HG02610 (cell line): Measurements from ENCODE around the gene ABCA13.
A peak's percentile ranks its signal among the peaks of the same experiment; 100 is the strongest.

ENCODE experiments used
- ATAC-seq: cut with Tn5 transposase; IDR thresholded peaks from one replicate; pipeline ENCODE4 v1.9.1; 2021; ENCODE audit warnings: mild to moderate bottlenecking, moderate library complexity; ENCODE audit not compliant: unreplicated experiment

Gene ABCA13

GRCh38 chr7:48296966-48297365 lies 125.7 kb downstream of the ABCA13 start:
- no peak for ATAC-seq

GRCh38 chr7:48298779-48299178 lies 127.5 kb downstream of the ABCA13 start:
- peak; percentile 96 for ATAC-seq

- ATAC-seq: peak; percentile 62
These were observed 128.4 kb downstream of the ABCA13 start for GRCh38 chr7:48299580-48300169.

GRCh38 chr7:48300301-48300700 lies 129.0 kb downstream of the ABCA13 start:
- ATAC-seq: no peak

- no peak for ATAC-seq
These were observed 129.9 kb downstream of the ABCA13 start for GRCh38 chr7:48301201-48301600.

GRCh38 chr7:48304641-48305040 lies 133.4 kb downstream of the ABCA13 start:
- ATAC-seq: no peak

- ATAC-seq: no peak
These were observed 134.4 kb downstream of the ABCA13 start for GRCh38 chr7:48305661-48306060.

- no peak for ATAC-seq
These were observed 135.9 kb downstream of the ABCA13 start for GRCh38 chr7:48307041-48307714.

- ATAC-seq: no peak
These were observed 138.5 kb downstream of the ABCA13 start for GRCh38 chr7:48309720-48310119.

- ATAC-seq: no peak
These were observed 140.3 kb downstream of the ABCA13 start for GRCh38 chr7:48311464-48312100.

- no peak for ATAC-seq
These were observed 140.9 kb downstream of the ABCA13 start for GRCh38 chr7:48312151-48312550.

- no peak for ATAC-seq
These were observed 145.5 kb downstream of the ABCA13 start for GRCh38 chr7:48316768-48317167.

- ATAC-seq: no peak
These were observed 146.1 kb downstream of the ABCA13 start for GRCh38 chr7:48317360-48317759.

GRCh38 chr7:48321319-48322010 lies 150.2 kb downstream of the ABCA13 start:
- no peak for ATAC-seq

- ATAC-seq: no peak
These were observed 165.9 kb downstream of the ABCA13 start for GRCh38 chr7:48337012-48337621.

GRCh38 chr7:48337781-48338180 lies 166.5 kb downstream of the ABCA13 start:
- ATAC-seq: no peak

- ATAC-seq: no peak
These were observed 176.1 kb downstream of the ABCA13 start for GRCh38 chr7:48347230-48347825.

- no peak for ATAC-seq
These were observed 179.3 kb downstream of the ABCA13 start for GRCh38 chr7:48350515-48350914.

GRCh38 chr7:48351900-48352299 lies 180.6 kb downstream of the ABCA13 start:
- no peak for ATAC-seq

- no peak for ATAC-seq
These were observed 184.1 kb downstream of the ABCA13 start for GRCh38 chr7:48355346-48355745.

- ATAC-seq: no peak
These were observed 189.3 kb downstream of the ABCA13 start for GRCh38 chr7:48360574-48360973.
